AG04450 (cell line): ENCODE results near the gene NOL3. TPM values are rescaled to one million over a fixed set of nuclear protein-coding genes. Genes with fewer than 3 reads are reported as not detected.

Source experiments
- CTCF ChIA-PET: fragments of 300-600, 350-600 bp; formaldehyde crosslinking; extraction: SDS; loops from one replicate; lab custom pipeline; 2022; ENCODE audit warnings: antibody characterized with exemption, inconsistent platforms; lab: Charles Lee
- POLR2A ChIA-PET: fragments of 350-600 bp; formaldehyde crosslinking; extraction: SDS; loops from one replicate; lab custom pipeline; 2021; ENCODE audit warnings: antibody characterized with exemption, inconsistent platforms; lab: Yijun Ruan, JAX
- DNase-seq: peaks from one replicate; pipeline ENCODE4 v3.0.0-alpha.2; 2011; ENCODE audit warnings: low read depth, low spot score
- H3K27ac ChIP-seq: one replicate; pipeline ENCODE4 v1.5.1; 2012; ENCODE audit warnings: low read depth, low read length, control low read depth
- H3K27me3 ChIP-seq: one replicate; pipeline ENCODE4 v1.6.0; 2012; ENCODE audit warnings: low read length; ENCODE audit not compliant: control insufficient read depth, insufficient read depth
- H3K4me3 ChIP-seq: 2 replicates; pipeline ENCODE4 v1.5.1; 2011; ENCODE audit warnings: mild to moderate bottlenecking, low read depth, low read length, control low read depth
- H3K9me3 ChIP-seq: 2 replicates; pipeline ENCODE4 v1.5.1; 2012; ENCODE audit warnings: low read length; ENCODE audit not compliant: control insufficient read depth, insufficient read depth
- polyA plus RNA-seq: library from polyadenylated mRNA; depleted of rRNA; stranded (reverse); fragments of >200 nt; gene quantifications from 2 replicates; pipeline ENCODE4 v1.2.3, GENCODE V29; 2011
- TF ChIP-seq, protein P1 (sequence below): IDR thresholded peaks from 2 replicates; pipeline ENCODE4 v1.5.1; 2011; ENCODE audit warnings: low read depth, low read length, control low read depth, inconsistent platforms

The NOL3 gene
- polyA plus RNA-seq, 1 experiment, result 8.2 TPM

DNA sequence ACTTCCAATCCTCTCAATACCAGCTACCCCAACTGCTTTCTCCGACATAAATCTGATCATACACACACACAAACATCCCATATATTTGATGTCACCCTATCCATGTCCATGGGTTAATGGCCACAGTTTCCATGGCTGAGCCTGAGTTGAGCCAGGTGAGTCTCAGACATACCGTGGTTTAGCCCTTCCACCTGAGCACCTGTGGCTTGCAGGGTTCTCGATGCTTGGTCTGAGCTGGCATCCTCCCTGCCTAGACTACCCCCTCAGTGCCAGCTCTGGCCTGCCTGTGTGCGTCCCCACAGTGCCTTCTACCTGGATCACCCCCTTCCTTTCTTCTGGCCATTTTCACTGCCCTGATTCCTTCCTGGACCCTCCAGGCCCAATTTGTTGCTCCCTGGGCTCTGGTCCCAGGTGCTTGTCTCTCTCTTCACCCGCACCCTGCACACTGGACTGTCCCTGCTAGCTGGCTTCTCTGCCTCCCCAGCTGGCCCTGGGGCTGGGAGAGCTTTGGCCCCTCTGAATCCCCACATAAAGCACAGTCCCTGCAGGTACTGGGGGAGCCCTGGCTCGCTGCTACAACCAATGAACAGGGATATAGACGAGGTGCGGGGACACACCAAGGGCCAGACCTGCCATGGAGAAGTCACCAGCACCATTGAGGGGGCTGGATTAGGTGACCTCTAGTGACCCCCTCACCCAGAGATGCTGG lies 35.9 kb downstream of the NOL3 start:
- ChIA-PET POLR2A (interaction anchor here (0.5 to 0.8 kb wide), 3 partner anchors 9 to 186 kb away, joined by 3 to 4 read pairs (median 3); no protein-coding TSS in a partner anchor), CTCF (interaction anchor here (0.9 kb wide), 1 partner anchor 9 kb away, joined by 3 read pairs; no protein-coding TSS in a partner anchor)
- H3K27ac ChIP-seq, result no peak overlapping the region
- no peaks in the 10 kb centered on the region for H3K9me3 ChIP-seq
- TF ChIP-seq, protein P1, sequence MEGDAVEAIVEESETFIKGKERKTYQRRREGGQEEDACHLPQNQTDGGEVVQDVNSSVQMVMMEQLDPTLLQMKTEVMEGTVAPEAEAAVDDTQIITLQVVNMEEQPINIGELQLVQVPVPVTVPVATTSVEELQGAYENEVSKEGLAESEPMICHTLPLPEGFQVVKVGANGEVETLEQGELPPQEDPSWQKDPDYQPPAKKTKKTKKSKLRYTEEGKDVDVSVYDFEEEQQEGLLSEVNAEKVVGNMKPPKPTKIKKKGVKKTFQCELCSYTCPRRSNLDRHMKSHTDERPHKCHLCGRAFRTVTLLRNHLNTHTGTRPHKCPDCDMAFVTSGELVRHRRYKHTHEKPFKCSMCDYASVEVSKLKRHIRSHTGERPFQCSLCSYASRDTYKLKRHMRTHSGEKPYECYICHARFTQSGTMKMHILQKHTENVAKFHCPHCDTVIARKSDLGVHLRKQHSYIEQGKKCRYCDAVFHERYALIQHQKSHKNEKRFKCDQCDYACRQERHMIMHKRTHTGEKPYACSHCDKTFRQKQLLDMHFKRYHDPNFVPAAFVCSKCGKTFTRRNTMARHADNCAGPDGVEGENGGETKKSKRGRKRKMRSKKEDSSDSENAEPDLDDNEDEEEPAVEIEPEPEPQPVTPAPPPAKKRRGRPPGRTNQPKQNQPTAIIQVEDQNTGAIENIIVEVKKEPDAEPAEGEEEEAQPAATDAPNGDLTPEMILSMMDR, result no peak
- DNase-seq, result no peak
- H3K27me3 ChIP-seq, result no peaks in the 10 kb centered on the region
- no peak overlapping the region for H3K4me3 ChIP-seq

DNA sequence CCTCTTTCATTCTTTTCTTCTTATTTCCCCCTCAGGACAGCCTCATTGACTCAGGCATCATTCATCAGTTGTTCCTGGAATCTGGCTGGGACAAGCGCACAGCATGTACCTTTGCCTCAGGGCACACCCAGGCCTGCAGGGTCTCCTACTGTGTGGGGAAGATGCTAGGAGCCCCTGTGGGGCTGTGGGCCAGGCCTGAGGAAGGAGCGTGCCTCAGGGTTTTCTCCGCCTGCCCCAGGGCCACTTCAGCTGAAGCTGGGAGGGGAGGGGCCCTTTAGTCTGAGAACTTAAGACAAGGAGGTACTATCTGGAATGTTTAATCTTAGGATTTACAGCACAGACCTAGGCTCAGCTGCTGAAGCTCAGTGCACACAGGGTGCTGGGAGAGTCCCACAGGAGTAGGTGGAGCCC lies 36.5 kb downstream of the NOL3 start:
- H3K27ac ChIP-seq, result no peak overlapping the region
- no peak for DNase-seq
- ChIA-PET CTCF (interaction anchor here (0.9 kb wide), 1 partner anchor 9 kb away, joined by 3 read pairs; no protein-coding TSS in a partner anchor), POLR2A (interaction anchor here (0.5 kb wide), 1 partner anchor 186 kb away, joined by 4 read pairs; no protein-coding TSS in a partner anchor)
- H3K27me3 ChIP-seq, result no peaks in the 10 kb centered on the region
- no peaks in the 10 kb centered on the region for H3K9me3 ChIP-seq
- no peak overlapping the region for H3K4me3 ChIP-seq
- TF ChIP-seq, protein P1, result no peak

DNA sequence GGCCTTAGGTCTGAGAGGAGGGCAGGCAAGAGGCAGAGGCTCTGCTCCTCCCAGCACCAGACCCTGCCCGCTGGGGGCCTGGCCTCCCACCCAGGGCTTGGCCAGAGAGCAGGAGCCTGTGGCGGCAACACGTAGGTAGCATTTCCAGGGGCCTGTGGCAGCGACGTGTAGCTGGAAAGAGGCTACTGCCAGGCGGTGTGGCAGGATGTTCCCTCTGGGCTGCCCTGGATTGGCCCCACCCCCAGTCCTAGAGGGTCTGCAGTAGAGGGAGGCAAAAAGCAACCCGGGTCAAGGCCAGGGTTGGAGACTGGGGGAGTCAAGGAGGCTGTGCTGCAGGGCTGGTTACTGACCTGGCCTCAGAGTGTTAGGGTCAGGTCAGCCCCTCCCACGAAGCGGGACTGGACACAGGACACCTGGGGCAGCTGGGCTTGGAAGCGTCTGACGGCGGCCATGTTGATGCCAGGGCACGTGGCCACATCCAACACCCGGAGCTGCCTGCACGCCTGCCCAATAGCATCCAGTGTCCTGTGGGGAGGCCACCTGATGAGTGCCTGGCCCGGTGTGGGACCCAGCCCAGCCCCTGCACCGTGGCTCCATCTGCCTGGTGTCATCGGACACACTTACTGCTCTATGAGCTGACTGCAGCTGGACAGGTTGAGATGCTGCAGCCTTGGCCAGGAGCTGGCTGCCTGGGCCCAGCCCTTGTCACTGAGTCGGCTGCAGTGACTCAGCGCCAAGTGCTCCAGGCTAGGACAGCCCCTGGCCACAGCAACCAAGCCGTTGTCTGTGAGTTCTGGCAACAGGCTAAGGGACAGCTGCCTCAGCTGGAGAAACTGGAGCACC lies 37.1 kb downstream of the NOL3 start:
- DNase-seq, result no peak
- no peaks in the 10 kb centered on the region for H3K9me3 ChIP-seq
- no peak overlapping the region for H3K4me3 ChIP-seq
- ChIA-PET CTCF (interaction anchor here (0.8 to 1.5 kb wide), 3 partner anchors 9 to 106 kb away, joined by 3 to 4 read pairs (median 4); no protein-coding TSS in a partner anchor), POLR2A (interaction anchor here (1.1 to 1.8 kb wide), 2 partner anchors 17 to 37 kb away, joined by 3 to 4 read pairs; no protein-coding TSS in a partner anchor)
- no peaks in the 10 kb centered on the region for H3K27me3 ChIP-seq
- TF ChIP-seq, protein P1, result no peak
- H3K27ac ChIP-seq, result no peak overlapping the region

DNA sequence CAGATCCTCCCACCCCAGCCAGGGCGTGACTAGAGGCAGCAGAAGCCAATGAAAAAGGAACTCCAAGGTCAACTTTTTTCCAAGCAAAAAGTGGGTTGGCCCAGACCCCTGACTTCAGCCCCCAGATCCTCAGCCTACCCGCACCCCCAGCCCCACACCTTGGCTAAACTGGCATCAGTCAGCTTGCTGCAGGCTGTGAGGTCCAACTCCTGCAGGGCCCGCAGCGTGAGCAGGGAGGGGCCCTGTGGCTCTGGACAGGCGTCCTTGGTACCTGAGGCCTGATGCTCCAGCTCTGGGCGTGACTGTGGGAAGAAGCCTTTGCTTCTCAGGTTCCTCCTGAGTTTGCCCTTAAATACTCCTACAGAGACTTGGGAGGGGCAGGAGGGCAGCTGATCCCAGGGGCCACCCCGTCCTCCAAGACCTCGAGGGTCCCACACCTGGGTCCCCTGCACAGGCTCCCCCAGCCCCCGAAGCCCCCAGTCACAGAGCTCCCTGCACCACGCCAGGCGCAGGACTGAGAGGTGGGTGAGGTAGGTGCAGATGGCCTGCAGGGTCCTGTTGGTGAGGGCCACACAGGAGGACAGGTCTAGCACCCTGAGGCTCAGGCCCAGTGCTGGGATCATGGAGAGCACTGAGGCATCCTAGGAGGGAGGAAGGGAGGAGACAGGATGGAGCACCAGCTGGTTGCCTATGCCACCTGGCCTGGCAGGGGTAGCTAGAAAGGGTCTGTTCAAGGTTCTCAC lies 38.0 kb downstream of the NOL3 start:
- no peak for DNase-seq
- CTCF ChIA-PET, result interaction anchor here (0.6 to 1.5 kb wide), 3 partner anchors 10 to 185 kb away, joined by 3 to 4 read pairs (median 4); partner anchors contain the start of gene TPPP3
- no peak overlapping the region for H3K4me3 ChIP-seq
- H3K27me3 ChIP-seq, result no peaks in the 10 kb centered on the region
- TF ChIP-seq, protein P1, result no peak
- no peak overlapping the region for H3K27ac ChIP-seq
- H3K9me3 ChIP-seq, result no peaks in the 10 kb centered on the region
- POLR2A ChIA-PET, result interaction anchor here (0.6 to 1.8 kb wide), 5 partner anchors 10 to 306 kb away, joined by 3 to 4 read pairs (median 3); no protein-coding TSS in a partner anchor
